Sigmoid colon (tissue), 7 donors: Measurements from ENCODE around the gene C1QTNF1. TPM values are rescaled to one million over a fixed set of nuclear protein-coding genes. Genes with fewer than 3 reads are reported as not detected.

Experiments
- DNase-seq: peaks from one replicate; pipeline ENCODE4 v3.0.0-alpha.2; 2019
- H3K27ac ChIP-seq, 4 donors: fragments of 200-600 bp; sonication (generic); one replicate each; pipeline ENCODE4 v1.5.1; 2016 to 2019; ENCODE audit warnings: mild to moderate bottlenecking in 1 of 4
- H3K27me3 ChIP-seq, 3 donors: fragments of 200-600 bp; sonication (generic); one replicate each; pipeline ENCODE4 v1.5.1; 2019; ENCODE audit warnings: mild to moderate bottlenecking in 1 of 3
- H3K36me3 ChIP-seq, 4 donors: fragments of 200-600 bp; sonication (generic); one replicate each; pipeline ENCODE4 v1.5.1; 2016 to 2019
- H3K4me1 ChIP-seq, 4 donors: fragments of 200-600 bp; sonication (generic); one replicate each; pipeline ENCODE4 v1.5.1; 2017 to 2019
- H3K4me3 ChIP-seq, 4 donors: fragments of 200-600 bp; sonication (generic); one replicate each; pipeline ENCODE4 v1.5.1; 2017 to 2019; ENCODE audit warnings: mild to moderate bottlenecking in 2 of 4, moderate library complexity in 1 of 4
- H3K9me3 ChIP-seq, 4 donors: fragments of 200-600 bp in 3 of 4; sonication (generic) in 3 of 4; one replicate each; pipeline versions ENCODE4 v1.5.1 to v1.6.1; 2013 to 2019
- EP300 ChIP-seq, 4 donors: sonication (generic); formaldehyde crosslinking; IDR thresholded peaks; one replicate each; pipeline ENCODE4 v1.6.1; 2017; ENCODE audit warnings: antibody characterized with exemption in 4 of 4
- POLR2A ChIP-seq, 2 donors: fragments of 450-650 bp; IDR thresholded peaks; one replicate each; pipeline ENCODE4 v1.6.1; 2016; ENCODE audit warnings: antibody characterized with exemption in 2 of 2, mild to moderate bottlenecking in 2 of 2, moderate library complexity in 2 of 2
- POLR2AphosphoS5 ChIP-seq, 4 donors: sonication (generic); formaldehyde crosslinking; IDR thresholded peaks; one replicate each; pipeline ENCODE4 v1.6.1; 2017; ENCODE audit warnings: antibody characterized with exemption in 4 of 4
- WGBS, 2 donors: extraction: QIAGEN DNeasy Blood & Tissue Kit; methylation state at CpG; one replicate each; pipeline ENCODE4 v1.1.7; 2013; 5-methylcytosine and 5-hydroxymethylcytosine counted together
- intact Hi-C: fragments of 100-400 bp; cut with DNase I; formaldehyde crosslinking; loops from one replicate; pipeline ENCODE4 v1.15.1; 2023
- polyA plus RNA-seq, 3 donors: library from polyadenylated mRNA; stranded (reverse); fragments of 200-250 nt; gene quantifications; one replicate each; pipeline ENCODE4 v1.2.3, GENCODE V29; 2013
- total RNA-seq, 4 donors: library from RNA; depleted of rRNA; stranded (reverse); fragments of >200 nt; gene quantifications; one replicate each; pipeline ENCODE4 v1.1.0, GENCODE V29; 2016
- TF ChIP-seq, protein P1 (sequence below), 4 experiments: fragments of 450-650 bp in 3 of 4; fragments of 200-600 bp in 1 of 4; IDR thresholded peaks; one replicate each; pipeline ENCODE4 v1.5.1; 2016 to 2019; ENCODE audit warnings: antibody characterized with exemption in 4 of 4, mild to moderate bottlenecking in 3 of 4, moderate library complexity in 2 of 4
- donor health status: healthy with polysubstance abuse.
- donor health status: Bipolar disorder and iron deficiency.
- donor health status: healthy.

Gene C1QTNF1
- total and polyA plus RNA-seq, 7 donors = 1.4 to 34.6 (median 23.9) TPM

DNA sequence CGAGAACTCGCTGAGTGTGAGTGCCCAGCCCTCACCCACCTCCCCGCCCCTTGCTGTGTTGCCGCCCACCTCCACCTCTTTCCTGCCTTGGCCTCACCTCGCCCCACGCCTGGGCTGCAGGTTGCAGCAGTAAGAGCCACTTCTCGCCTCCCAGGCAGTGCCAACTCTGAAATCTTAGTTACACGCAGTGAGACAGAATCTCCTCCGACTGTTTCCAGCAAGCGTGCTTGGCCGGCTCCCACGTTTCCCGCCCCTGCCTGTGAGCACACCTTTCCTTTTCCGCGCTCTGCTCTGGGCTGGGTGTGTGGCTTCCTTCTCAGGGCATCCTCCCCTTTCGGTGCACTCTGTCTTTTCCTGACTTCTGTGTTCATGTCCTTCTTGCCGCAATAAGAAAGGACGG is 56.4 kb downstream of the C1QTNF1 start:
- H3K4me3 ChIP-seq = no peak overlapping the region
- H3K27me3 ChIP-seq = no peaks in the 10 kb centered on the region
- no peak overlapping the region for H3K27ac ChIP-seq
- H3K36me3 ChIP-seq = peaks cover 4 to 65% (median 23%) of the 10 kb centered on the region in 4 donors
- H3K4me1 ChIP-seq = peaks cover 0 to 13% (median 11%) of the 10 kb centered on the region in 4 donors
- no peaks in the 10 kb centered on the region for H3K9me3 ChIP-seq
- no peak for DNase-seq
- no peak for TF ChIP-seq EP300 (IDR thresholded peaks at IDR 0.05)
- TF ChIP-seq POLR2A (IDR thresholded peaks at IDR 0.05) = no peak
- TF ChIP-seq POLR2AphosphoS5 (IDR thresholded peaks at IDR 0.05) = no peak
- TF ChIP-seq, protein P1, sequence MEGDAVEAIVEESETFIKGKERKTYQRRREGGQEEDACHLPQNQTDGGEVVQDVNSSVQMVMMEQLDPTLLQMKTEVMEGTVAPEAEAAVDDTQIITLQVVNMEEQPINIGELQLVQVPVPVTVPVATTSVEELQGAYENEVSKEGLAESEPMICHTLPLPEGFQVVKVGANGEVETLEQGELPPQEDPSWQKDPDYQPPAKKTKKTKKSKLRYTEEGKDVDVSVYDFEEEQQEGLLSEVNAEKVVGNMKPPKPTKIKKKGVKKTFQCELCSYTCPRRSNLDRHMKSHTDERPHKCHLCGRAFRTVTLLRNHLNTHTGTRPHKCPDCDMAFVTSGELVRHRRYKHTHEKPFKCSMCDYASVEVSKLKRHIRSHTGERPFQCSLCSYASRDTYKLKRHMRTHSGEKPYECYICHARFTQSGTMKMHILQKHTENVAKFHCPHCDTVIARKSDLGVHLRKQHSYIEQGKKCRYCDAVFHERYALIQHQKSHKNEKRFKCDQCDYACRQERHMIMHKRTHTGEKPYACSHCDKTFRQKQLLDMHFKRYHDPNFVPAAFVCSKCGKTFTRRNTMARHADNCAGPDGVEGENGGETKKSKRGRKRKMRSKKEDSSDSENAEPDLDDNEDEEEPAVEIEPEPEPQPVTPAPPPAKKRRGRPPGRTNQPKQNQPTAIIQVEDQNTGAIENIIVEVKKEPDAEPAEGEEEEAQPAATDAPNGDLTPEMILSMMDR (IDR thresholded peaks at IDR 0.05) = no peak
- intact Hi-C loops = no loop called here
- 90 to 94% methylated on average over 18 of the region's 18 CpGs for WGBS, 2 donors

GRCh38 chr17:79080761-79081290 is 56.9 kb downstream of the C1QTNF1 start:
- WGBS, 2 donors = 94 to 96% methylated on average over 17 of the region's 17 CpGs
- peaks cover 8 to 70% (median 25%) of the 10 kb centered on the region in 4 donors for H3K36me3 ChIP-seq

DNA sequence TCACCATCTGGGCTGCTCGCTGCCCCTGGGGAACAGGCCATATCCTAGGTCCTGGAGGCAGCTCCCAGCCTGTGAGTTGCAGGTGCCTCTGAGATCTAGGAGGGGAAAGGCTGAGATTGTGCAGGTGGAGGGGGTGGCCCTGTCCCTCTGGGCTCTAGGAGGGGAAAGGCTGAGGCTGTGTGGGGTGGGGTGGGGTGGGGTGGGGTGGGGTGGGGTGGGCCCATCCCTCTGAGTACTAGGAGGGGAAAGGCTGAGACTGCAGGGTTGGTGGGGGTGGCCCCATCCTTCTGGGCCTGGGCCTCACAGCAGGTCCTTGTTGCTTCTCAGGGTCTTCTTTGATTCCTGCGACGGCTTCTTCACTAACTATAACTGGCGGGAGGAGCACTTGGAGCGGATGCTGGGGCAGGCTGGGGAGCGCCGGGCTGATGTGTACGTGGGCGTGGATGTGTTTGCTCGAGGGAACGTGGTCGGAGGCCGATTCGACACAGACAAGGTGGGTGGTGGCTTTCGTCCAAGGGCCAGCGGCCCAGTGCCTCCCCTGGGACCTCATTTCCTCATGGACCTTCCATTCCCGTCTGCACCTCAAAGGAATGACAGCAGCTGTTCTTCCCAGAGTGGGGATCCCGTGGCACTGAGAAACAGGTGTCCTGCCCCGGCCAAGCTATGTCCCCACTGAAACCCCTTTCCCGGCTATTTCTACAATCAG is 57.8 kb downstream of the C1QTNF1 start:
- no peaks in the 10 kb centered on the region for H3K27me3 ChIP-seq
- no peak for DNase-seq
- no peaks in the 10 kb centered on the region for H3K9me3 ChIP-seq
- 39 to 75% methylated on average over 20 of the region's 20 CpGs for whole genome bisulfite sequencing, 2 donors
- H3K27ac ChIP-seq = no peak overlapping the region
- intact Hi-C loops = no loop called here
- no peak overlapping the region for H3K4me3 ChIP-seq
- H3K4me1 ChIP-seq = no peaks in the 10 kb centered on the region
- TF ChIP-seq, protein P1 (IDR thresholded peaks at IDR 0.05) = no peak
- TF ChIP-seq POLR2AphosphoS5 (IDR thresholded peaks at IDR 0.05) (no peak), EP300 (IDR thresholded peaks at IDR 0.05) (no peak), POLR2A (IDR thresholded peaks at IDR 0.05) (no peak)
- H3K36me3 ChIP-seq = peaks cover 8 to 79% (median 25%) of the 10 kb centered on the region in 4 donors

More at GRCh38 chr17:79080761-79081290, 56.9 kb downstream of the C1QTNF1 start:
- no peaks in the 10 kb centered on the region for H3K27me3 ChIP-seq
- H3K9me3 ChIP-seq = no peaks in the 10 kb centered on the region
- H3K4me1 ChIP-seq = peaks cover 0 to 8% (median 6%) of the 10 kb centered on the region in 4 donors
- intact Hi-C loops = no loop called here
- no peak for DNase-seq
- no peak for TF ChIP-seq EP300 (IDR thresholded peaks at IDR 0.05)
- no peak for TF ChIP-seq POLR2AphosphoS5 (IDR thresholded peaks at IDR 0.05)
- TF ChIP-seq, protein P1 (IDR thresholded peaks at IDR 0.05) = no peak
- TF ChIP-seq POLR2A (IDR thresholded peaks at IDR 0.05) = no peak
- no peak overlapping the region for H3K27ac ChIP-seq
- no peak overlapping the region for H3K4me3 ChIP-seq

- no peaks in the 10 kb centered on the region for H3K9me3 ChIP-seq
- H3K4me3 ChIP-seq = no peak overlapping the region
- H3K36me3 ChIP-seq = peaks cover 8 to 83% (median 25%) of the 10 kb centered on the region in 4 donors
- H3K4me1 ChIP-seq = no peaks in the 10 kb centered on the region
- H3K27me3 ChIP-seq = no peaks in the 10 kb centered on the region
- intact Hi-C loops = no loop called here
- no peak overlapping the region for H3K27ac ChIP-seq
- 59 to 70% methylated on average over 41 of the region's 41 CpGs for WGBS, 2 donors
- TF ChIP-seq, protein P1 (IDR thresholded peaks at IDR 0.05) = peak; percentile 46 to 86 (median 68)
- TF ChIP-seq POLR2A (IDR thresholded peaks at IDR 0.05) (no peak), POLR2AphosphoS5 (IDR thresholded peaks at IDR 0.05) (peak in 1 of 4 donors; percentile 23)
- no peak for DNase-seq
Observed at GRCh38 chr17:79082311-79083190, 58.6 kb downstream of the C1QTNF1 start.
